Ovary (tissue), 3 donors: ENCODE measurements around the gene RGS5.

ENCODE experiments used
- CTCF ChIP-seq, 3 donors: fragments of 450-650 bp in 2 of 3; fragments of 200-600 bp in 1 of 3; IDR thresholded peaks; one replicate each; pipeline versions ENCODE4 v1.5.1 to v1.8.0; 2016 to 2022; ENCODE audit warnings: antibody characterized with exemption in 3 of 3, mild to moderate bottlenecking in 1 of 3
- EP300 ChIP-seq: sonication (generic); formaldehyde crosslinking; IDR thresholded peaks from one replicate; pipeline ENCODE4 v1.6.1; 2017; ENCODE audit warnings: antibody characterized with exemption
- POLR2A ChIP-seq: fragments of 450-650 bp; IDR thresholded peaks from one replicate; pipeline ENCODE4 v1.6.1; 2017; ENCODE audit warnings: antibody characterized with exemption, mild to moderate bottlenecking, moderate library complexity
- donor health status: DM: no; HTN: no; CAD: no.

GRCh38 chr1:163170331-163170730, 32.4 kb downstream of the RGS5 start:
- no peak for TF ChIP-seq CTCF (IDR thresholded peaks at IDR 0.05)
- TF ChIP-seq POLR2A, result no peak
- no peak for TF ChIP-seq EP300
